Measurements from ENCODE around the gene LAPTM4A. TPM values are rescaled to one million over a fixed set of nuclear protein-coding genes. Genes with fewer than 3 reads are reported as not detected.
"Not testable (repeated sequence)": the region's sequence is repeated elsewhere in the genome, so short reads cannot be mapped to it uniquely, and the experiment has no call there.

Gene LAPTM4A
- 82.9 TPM for total RNA-seq

- DNase-seq (ENCODE audit: low read depth in 2 of 3, low spot score in 2 of 3) = peak; percentile 96 to 100 (median 100)
Measured at GRCh38 chr2:20051532-20052228, at the start of gene LAPTM4A. Gene LAPTM4A, minus strand, starts transcription at chr2:20051628. Its CDS starts 108 bp downstream, at chr2:20051520.

DNA sequence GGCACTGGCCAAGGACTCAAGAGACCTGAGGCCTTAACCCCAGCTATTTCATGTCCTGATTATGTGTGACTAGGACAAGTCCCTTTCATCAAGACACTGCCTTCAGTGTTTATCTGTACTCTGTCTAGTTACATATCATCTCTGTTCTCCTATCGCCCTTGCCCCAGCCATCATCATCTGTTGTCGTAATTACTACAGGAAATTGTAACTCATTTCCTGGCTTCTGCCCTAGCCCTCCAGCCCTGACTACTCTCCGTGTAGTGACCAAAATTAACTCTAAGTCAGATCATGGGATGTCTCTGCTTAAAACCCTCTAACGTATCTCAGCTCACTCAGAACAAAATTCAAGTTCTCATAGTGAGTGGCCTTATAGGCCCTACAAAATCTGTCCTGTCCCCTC is 49.3 kb upstream of the LAPTM4A start:
- DNase-seq (ENCODE audit: low read depth in 2 of 3, low spot score in 2 of 3) = no peak

- no peak for DNase-seq (ENCODE audit: low read depth in 2 of 3, low spot score in 2 of 3)
Measured at GRCh38 chr2:20099780-20100179, 48.4 kb upstream of the LAPTM4A start.

GRCh38 chr2:20097889-20098714 is 46.7 kb upstream of the LAPTM4A start:
- DNase-seq (ENCODE audit: low read depth in 2 of 3, low spot score in 2 of 3) = peak; percentile 50 to 90 (median 81)

DNA sequence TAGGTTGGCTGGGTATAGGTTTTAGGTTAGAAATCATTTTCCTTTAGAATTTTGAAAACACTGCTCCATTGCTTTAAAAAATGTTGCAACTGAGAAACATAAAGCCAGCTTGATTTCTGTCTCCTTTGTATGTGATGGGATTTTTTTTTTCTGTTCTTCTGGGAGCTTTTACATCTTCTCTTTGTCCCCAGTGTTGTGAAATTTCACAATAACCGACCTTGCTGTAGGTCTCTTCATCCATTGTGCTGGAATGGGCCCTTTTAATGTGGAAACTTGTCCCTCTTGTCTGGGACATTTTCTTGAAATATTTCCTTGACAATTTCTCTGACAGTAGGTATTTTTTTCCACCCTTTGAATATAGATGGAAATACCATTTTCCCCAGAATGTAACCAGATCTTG is 44.0 kb upstream of the LAPTM4A start:
- no peak for DNase-seq (ENCODE audit: low read depth in 2 of 3, low spot score in 2 of 3)

DNA sequence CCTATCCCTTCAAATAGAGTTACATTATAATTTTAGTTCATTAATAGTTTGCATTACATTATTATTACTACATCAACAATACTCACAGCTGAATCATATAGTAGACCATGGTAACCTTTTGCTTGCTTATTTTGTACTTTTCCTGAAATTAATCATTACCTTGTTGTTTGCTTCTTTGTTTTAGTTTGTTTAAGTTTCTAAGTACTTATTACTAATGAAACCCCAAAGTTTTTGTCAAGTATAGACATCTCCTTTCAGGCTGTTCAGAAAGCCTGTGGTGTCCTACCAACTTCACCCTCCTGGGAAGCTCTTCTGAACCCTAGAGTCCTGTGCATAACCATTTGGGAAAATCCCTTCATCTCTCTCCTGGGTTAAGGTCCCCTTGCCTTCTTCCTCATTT is 43.5 kb upstream of the LAPTM4A start:
- no peak for DNase-seq (ENCODE audit: low read depth in 2 of 3, low spot score in 2 of 3)

DNA sequence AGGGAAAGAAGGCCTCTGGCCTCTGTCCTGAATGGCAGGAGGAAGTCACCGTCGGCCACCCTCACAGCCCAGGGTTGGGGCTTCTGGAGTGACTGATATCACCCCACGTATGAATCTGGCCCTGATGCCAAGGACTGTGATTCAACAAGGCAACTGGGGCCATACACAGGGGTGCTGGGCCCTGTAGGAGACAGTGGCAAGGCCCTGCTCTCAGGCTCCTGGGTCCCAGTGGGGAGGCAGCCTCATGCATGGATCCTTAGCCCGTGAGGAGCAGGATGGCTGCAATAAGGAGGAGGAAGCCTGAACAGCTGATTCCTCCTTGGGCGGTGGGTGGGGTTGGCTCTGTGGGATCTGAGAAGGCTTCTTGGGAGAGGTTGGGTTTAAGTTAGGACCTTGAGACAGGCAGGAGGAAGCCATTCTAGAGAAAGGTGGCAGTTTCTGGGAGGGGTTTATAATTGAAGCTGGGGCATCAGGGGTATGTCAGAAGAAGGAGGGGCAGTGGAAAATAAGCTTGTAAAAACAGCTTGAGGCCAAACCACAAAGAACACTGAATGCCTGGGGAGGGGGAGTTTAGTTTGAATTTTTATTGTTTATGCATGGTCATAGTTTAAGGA is 42.8 kb upstream of the LAPTM4A start:
- DNase-seq (ENCODE audit: low read depth in 2 of 3, low spot score in 2 of 3) = no peak

GRCh38 chr2:20093263-20094141 is 42.1 kb upstream of the LAPTM4A start:
- DNase-seq (ENCODE audit: low read depth in 2 of 3, low spot score in 2 of 3) = peak in 2 of 3 donors; percentile 25 to 51

GRCh38 chr2:20092901-20093235 is 41.4 kb upstream of the LAPTM4A start:
- DNase-seq (ENCODE audit: low read depth in 2 of 3, low spot score in 2 of 3) = no peak

GRCh38 chr2:20092226-20092900 is 40.9 kb upstream of the LAPTM4A start:
- DNase-seq (ENCODE audit: low read depth in 2 of 3, low spot score in 2 of 3) = no peak

DNA sequence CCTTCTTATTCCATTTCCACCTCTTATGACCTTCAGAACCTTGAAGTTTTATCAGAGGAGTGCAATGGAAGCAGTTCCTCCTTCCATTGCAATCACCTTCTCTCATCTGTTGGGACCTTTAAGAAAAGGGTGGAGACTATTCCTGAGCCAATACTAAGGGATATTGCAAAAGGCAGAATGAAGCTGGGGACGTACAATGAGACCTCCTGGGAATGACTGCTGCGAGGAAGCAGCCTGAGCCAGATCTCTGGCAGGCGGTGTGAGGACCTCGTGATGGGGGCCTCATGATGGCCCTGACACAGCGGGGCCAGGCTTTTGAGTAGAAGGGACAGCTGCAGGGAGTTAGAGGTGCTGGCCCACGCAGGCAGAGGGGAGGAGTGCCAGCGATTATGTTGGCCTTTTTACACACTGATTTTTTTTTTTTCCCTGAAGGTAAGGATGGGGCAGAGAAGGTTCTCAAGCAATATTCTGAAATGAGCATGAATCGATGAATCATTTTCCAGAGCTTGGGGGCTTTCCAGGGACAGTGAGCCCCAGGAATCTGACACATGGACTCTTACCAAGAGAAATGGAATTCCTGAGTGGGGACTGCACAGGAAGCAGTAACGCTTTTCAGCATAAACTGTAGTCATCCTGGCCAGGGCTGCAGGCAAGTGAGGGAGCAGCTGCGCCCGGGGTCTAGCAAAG is 40.0 kb upstream of the LAPTM4A start:
- no peak for DNase-seq (ENCODE audit: low read depth in 2 of 3, low spot score in 2 of 3)

- no peak for DNase-seq (ENCODE audit: low read depth in 2 of 3, low spot score in 2 of 3)
Measured at GRCh38 chr2:20089715-20090464, 38.5 kb upstream of the LAPTM4A start.

DNA sequence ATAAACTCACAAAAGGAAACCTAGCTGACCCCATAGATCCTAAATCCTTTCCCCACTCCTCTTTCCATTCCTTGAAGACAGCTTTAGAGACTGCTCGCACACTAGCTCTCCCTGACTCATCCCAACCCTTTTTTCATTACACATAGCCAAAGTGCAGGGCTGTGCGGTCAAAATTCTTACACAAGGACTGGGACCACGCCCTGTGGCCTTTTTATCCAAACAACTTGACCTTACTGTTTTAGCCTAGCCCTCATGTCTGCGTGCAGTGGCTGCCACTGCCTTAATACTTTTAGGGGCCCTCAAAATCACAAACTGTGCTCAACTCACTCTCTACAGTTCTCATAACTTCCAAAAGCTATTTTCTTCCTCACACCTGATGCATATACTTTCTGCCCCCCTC is 34.5 kb upstream of the LAPTM4A start:
- DNase-seq (ENCODE audit: low read depth in 2 of 3, low spot score in 2 of 3) = not testable (repeated sequence)

DNA sequence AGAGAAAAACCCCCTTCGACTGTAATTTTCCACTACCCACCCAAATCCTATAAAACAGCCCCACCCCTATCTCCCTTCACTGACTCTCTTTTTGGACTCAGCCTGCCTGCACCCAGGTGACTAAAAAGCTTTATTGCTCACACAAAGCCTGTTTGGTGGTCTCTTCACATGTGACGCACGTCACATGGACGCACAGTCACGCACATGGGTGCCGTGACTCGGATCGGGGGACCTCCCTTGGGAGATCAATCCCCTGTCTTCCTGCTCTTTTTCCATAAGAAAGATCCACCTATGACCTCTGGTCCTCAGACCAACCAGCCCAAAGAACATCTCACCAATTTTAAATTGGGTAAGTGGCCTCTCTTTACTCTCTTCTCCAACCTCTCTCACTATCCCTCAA is 31.4 kb upstream of the LAPTM4A start:
- DNase-seq (ENCODE audit: low read depth in 2 of 3, low spot score in 2 of 3) = not testable (repeated sequence)

- no peak for DNase-seq (ENCODE audit: low read depth in 2 of 3, low spot score in 2 of 3)
Measured at GRCh38 chr2:20081841-20082240, 30.4 kb upstream of the LAPTM4A start.

GRCh38 chr2:20080839-20081415 is 29.5 kb upstream of the LAPTM4A start:
- no peak for DNase-seq (ENCODE audit: low read depth in 2 of 3, low spot score in 2 of 3)

- DNase-seq (ENCODE audit: low read depth in 2 of 3, low spot score in 2 of 3) = no peak
Measured at GRCh38 chr2:20080428-20080827, 29.0 kb upstream of the LAPTM4A start.

DNA sequence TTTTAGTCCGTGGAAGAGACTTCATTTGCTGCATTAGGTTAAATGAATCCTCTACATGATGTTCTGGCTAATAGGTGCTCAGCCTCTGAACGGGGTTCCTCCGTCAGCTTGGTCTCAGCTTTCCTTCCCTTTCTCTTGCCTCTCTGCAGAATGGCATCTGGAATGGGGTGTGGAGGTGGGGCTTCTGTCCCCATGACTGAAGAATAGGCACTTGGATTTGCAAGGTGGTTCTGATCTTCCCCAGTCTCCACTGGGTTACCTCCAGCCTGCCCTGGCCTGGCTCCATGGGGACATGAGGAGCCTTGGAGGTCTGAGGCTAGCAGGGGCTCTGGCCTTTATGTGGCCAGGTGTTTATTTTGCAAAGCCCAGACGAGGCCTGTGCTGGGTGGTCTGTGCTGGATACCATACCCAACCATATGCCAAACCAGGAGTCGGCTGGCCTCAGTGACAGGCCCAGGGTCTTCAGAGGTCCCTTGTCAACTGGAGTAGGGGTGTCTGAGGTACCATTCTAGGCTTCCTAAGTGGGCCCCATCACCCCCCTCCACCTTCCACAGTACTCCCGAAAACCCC is 28.2 kb upstream of the LAPTM4A start:
- no peak for DNase-seq (ENCODE audit: low read depth in 2 of 3, low spot score in 2 of 3)

Measured in hematopoietic multipotent progenitor cell (in vitro differentiated cells).